Mucosa of rectum (tissue), 2 donors: Measurements from ENCODE around the gene PLEKHA7.

Experiments
- H3K27ac ChIP-seq, 2 donors: one replicate each; pipeline ENCODE4 v1.7.0; 2013; ENCODE audit warnings: inconsistent platforms in 2 of 2, low read depth in 2 of 2, low read length in 2 of 2
- H3K27me3 ChIP-seq, 2 donors: one replicate each; pipeline ENCODE4 v1.7.0; 2013; ENCODE audit warnings: low read length in 2 of 2; ENCODE audit not compliant: control insufficient read depth in 2 of 2, insufficient read depth in 2 of 2
- H3K36me3 ChIP-seq, 2 donors: one replicate each; pipeline ENCODE4 v1.7.0; 2013; ENCODE audit warnings: low read length in 2 of 2; ENCODE audit not compliant: control insufficient read depth in 2 of 2, insufficient read depth in 2 of 2
- H3K4me1 ChIP-seq, 2 donors: one replicate each; pipeline ENCODE4 v1.7.0; 2013; ENCODE audit warnings: low read length in 2 of 2, mild to moderate bottlenecking in 1 of 2; ENCODE audit not compliant: control insufficient read depth in 2 of 2, insufficient read depth in 2 of 2
- H3K4me3 ChIP-seq, 2 donors: one replicate each; pipeline ENCODE4 v1.7.0; 2013; ENCODE audit warnings: low read length in 2 of 2
- H3K9ac ChIP-seq, 2 donors: one replicate each; pipeline ENCODE4 v1.7.0; 2013; ENCODE audit warnings: low read length in 2 of 2, low read depth in 1 of 2, mild to moderate bottlenecking in 1 of 2
- H3K9me3 ChIP-seq, 2 donors: one replicate each; pipeline ENCODE4 v1.7.0; 2013; ENCODE audit warnings: low read length in 2 of 2; ENCODE audit not compliant: control insufficient read depth in 2 of 2
- donor health status: healthy.
- donor health status: Normal muscosa, but diverticular disease.

PLEKHA7 gene

GRCh38 chr11:16795146-16795545, 219.1 kb downstream of the PLEKHA7 start:
- no peak overlapping the region for H3K4me3 ChIP-seq

GRCh38 chr11:16794047-16794818, 220.0 kb downstream of the PLEKHA7 start:
- H3K27ac ChIP-seq, result peak overlapping the region in 1 of 2 donors; percentile 49
- no peaks in the 10 kb centered on the region for H3K9me3 ChIP-seq
- no peaks in the 10 kb centered on the region for H3K27me3 ChIP-seq
- H3K9ac ChIP-seq, result no peak overlapping the region
- no peak overlapping the region for H3K4me3 ChIP-seq
- peaks cover 0 to 5% of the 10 kb centered on the region in 2 donors for H3K4me1 ChIP-seq
- H3K36me3 ChIP-seq, result peaks cover 16 to 18% of the 10 kb centered on the region in 2 donors

More at GRCh38 chr11:16795146-16795545, 219.1 kb downstream of the PLEKHA7 start:
- Histone ChIP-seq H3K27me3 (no peaks in the 10 kb centered on the region), H3K4me1 (peaks cover 0 to 5% of the 10 kb centered on the region in 2 donors), H3K36me3 (peaks cover 9 to 15% of the 10 kb centered on the region in 2 donors), H3K9me3 (no peaks in the 10 kb centered on the region), H3K27ac (peak overlapping the region; percentile 46 to 49), H3K9ac (no peak overlapping the region)

GRCh38 chr11:16793511-16793910, 220.7 kb downstream of the PLEKHA7 start:
- Histone ChIP-seq H3K36me3 (peaks cover 18 to 20% of the 10 kb centered on the region in 2 donors), H3K9ac (no peak overlapping the region), H3K27ac (no peak overlapping the region), H3K27me3 (no peaks in the 10 kb centered on the region), H3K4me1 (peaks cover 0 to 5% of the 10 kb centered on the region in 2 donors), H3K4me3 (no peak overlapping the region), H3K9me3 (no peaks in the 10 kb centered on the region)

- Histone ChIP-seq H3K36me3 (peaks cover 20 to 23% of the 10 kb centered on the region in 2 donors), H3K27me3 (no peaks in the 10 kb centered on the region), H3K4me3 (no peak overlapping the region), H3K27ac (no peak overlapping the region), H3K9ac (no peak overlapping the region), H3K9me3 (no peaks in the 10 kb centered on the region), H3K4me1 (peaks cover 0 to 5% of the 10 kb centered on the region in 2 donors)
Observed at GRCh38 chr11:16793009-16793408, 221.2 kb downstream of the PLEKHA7 start.

GRCh38 chr11:16792426-16792825, 221.8 kb downstream of the PLEKHA7 start:
- no peak overlapping the region for H3K9ac ChIP-seq
- no peak overlapping the region for H3K27ac ChIP-seq
- peaks cover 0 to 5% of the 10 kb centered on the region in 2 donors for H3K4me1 ChIP-seq

GRCh38 chr11:16791191-16791961, 222.8 kb downstream of the PLEKHA7 start:
- H3K4me1 ChIP-seq, result peaks cover under 1 to 5% of the 10 kb centered on the region in 2 donors
- no peaks in the 10 kb centered on the region for H3K27me3 ChIP-seq
- peak overlapping the region; percentile 28 to 44 for H3K27ac ChIP-seq

More at GRCh38 chr11:16792426-16792825, 221.8 kb downstream of the PLEKHA7 start:
- Histone ChIP-seq H3K9me3 (no peaks in the 10 kb centered on the region), H3K27me3 (no peaks in the 10 kb centered on the region), H3K4me3 (no peak overlapping the region), H3K36me3 (peaks cover 22 to 27% of the 10 kb centered on the region in 2 donors)

GRCh38 chr11:16790486-16791190, 223.6 kb downstream of the PLEKHA7 start:
- no peak overlapping the region for H3K4me3 ChIP-seq
- H3K9ac ChIP-seq, result peak overlapping the region in 1 of 2 donors; percentile 40
- H3K27ac ChIP-seq, result peak overlapping the region in 1 of 2 donors; percentile 44
- no peaks in the 10 kb centered on the region for H3K27me3 ChIP-seq
- peaks cover 25 to 27% of the 10 kb centered on the region in 2 donors for H3K36me3 ChIP-seq
- no peaks in the 10 kb centered on the region for H3K9me3 ChIP-seq
- peaks cover 3 to 9% of the 10 kb centered on the region in 2 donors for H3K4me1 ChIP-seq

More at GRCh38 chr11:16791191-16791961, 222.8 kb downstream of the PLEKHA7 start:
- Histone ChIP-seq H3K9ac (no peak overlapping the region), H3K9me3 (no peaks in the 10 kb centered on the region), H3K36me3 (peaks cover 22 to 27% of the 10 kb centered on the region in 2 donors), H3K4me3 (no peak overlapping the region)

GRCh38 chr11:16789560-16790485, 224.4 kb downstream of the PLEKHA7 start:
- peaks cover 25 to 27% of the 10 kb centered on the region in 2 donors for H3K36me3 ChIP-seq
- H3K4me1 ChIP-seq, result peaks cover 3 to 9% of the 10 kb centered on the region in 2 donors
- no peak overlapping the region for H3K27ac ChIP-seq

GRCh38 chr11:16789063-16789420, 225.2 kb downstream of the PLEKHA7 start:
- H3K36me3 ChIP-seq, result peaks cover 23 to 25% of the 10 kb centered on the region in 2 donors
- no peak overlapping the region for H3K27ac ChIP-seq
- no peak overlapping the region for H3K4me3 ChIP-seq
- no peak overlapping the region for H3K9ac ChIP-seq
- no peaks in the 10 kb centered on the region for H3K27me3 ChIP-seq
- H3K4me1 ChIP-seq, result peaks cover 3 to 9% of the 10 kb centered on the region in 2 donors
- H3K9me3 ChIP-seq, result no peaks in the 10 kb centered on the region

More at GRCh38 chr11:16789560-16790485, 224.4 kb downstream of the PLEKHA7 start:
- no peaks in the 10 kb centered on the region for H3K27me3 ChIP-seq
- no peaks in the 10 kb centered on the region for H3K9me3 ChIP-seq
- H3K4me3 ChIP-seq, result no peak overlapping the region
- H3K9ac ChIP-seq, result no peak overlapping the region
